Measurements from ENCODE around the gene PPP2R2C.

Gene PPP2R2C

GRCh38 chr4:6308899-6309643 lies 163.3 kb downstream of the PPP2R2C start:
- Histone ChIP-seq H3K27me3 (replicated peaks in 2 of 5; ENCODE audit: control insufficient read depth in 4 of 5, insufficient read depth in 5 of 5, low read length in 4 of 5) (peaks cover 0 to 88% (median 28%) of the 10 kb centered on the region in 5 experiments), H3K9me3 (ENCODE audit: control extremely low read depth in 1 of 5, control insufficient read depth in 4 of 5, insufficient read depth in 2 of 5, low read depth in 1 of 5, low read length in 4 of 5) (peaks cover 0 to 5% (median 2%) of the 10 kb centered on the region in 5 experiments), H3K4me1 (ENCODE audit: control extremely low read depth in 1 of 4, control insufficient read depth in 4 of 4, insufficient read depth in 4 of 4, low read length in 3 of 4) (peaks cover 0 to 16% (median 6%) of the 10 kb centered on the region in 4 experiments), H3K4me3 (ENCODE audit: control insufficient read depth in 1 of 7, extremely low read depth in 1 of 7, insufficient read depth in 4 of 7, low read depth in 2 of 7, low read length in 6 of 7) (peak overlapping the region in 5 of 7 experiments; percentile 11 to 51 (median 50)), H3K27ac (ENCODE audit: insufficient read depth in 1 of 2, low read depth in 1 of 2, low read length in 2 of 2, poor library complexity in 1 of 2, severe bottlenecking in 2 of 2) (no peak overlapping the region), H3K36me3 (ENCODE audit: control insufficient read depth in 4 of 4, insufficient read depth in 4 of 4, low read length in 3 of 4) (no peaks in the 10 kb centered on the region)
- 5% methylated on average over 55 of the region's 65 CpGs for WGBS (ENCODE audit: insufficient coverage)
- POLR2A ChIA-PET: interaction anchor here (1.1 kb wide), 1 partner anchor 18 kb away, joined by 3 read pairs; no protein-coding TSS in a partner anchor
- DNase-seq: peak; percentile 26 to 46 (median 39)
- CTCF ChIA-PET: interaction anchor here (1.1 to 3.3 kb wide), 8 partner anchors 8 to 56 kb away, joined by 3 to 18 read pairs (median 6); no protein-coding TSS in a partner anchor

- Histone ChIP-seq H3K4me1 (ENCODE audit: control extremely low read depth in 1 of 4, control insufficient read depth in 4 of 4, insufficient read depth in 4 of 4, low read length in 3 of 4) (peaks cover 0 to 16% (median 6%) of the 10 kb centered on the region in 4 experiments), H3K4me3 (ENCODE audit: control insufficient read depth in 1 of 7, extremely low read depth in 1 of 7, insufficient read depth in 4 of 7, low read depth in 2 of 7, low read length in 6 of 7) (no peak overlapping the region), H3K27ac (ENCODE audit: insufficient read depth in 1 of 2, low read depth in 1 of 2, low read length in 2 of 2, poor library complexity in 1 of 2, severe bottlenecking in 2 of 2) (no peak overlapping the region), H3K27me3 (replicated peaks in 2 of 5; ENCODE audit: control insufficient read depth in 4 of 5, insufficient read depth in 5 of 5, low read length in 4 of 5) (peaks cover 0 to 80% (median 27%) of the 10 kb centered on the region in 5 experiments), H3K9me3 (ENCODE audit: control extremely low read depth in 1 of 5, control insufficient read depth in 4 of 5, insufficient read depth in 2 of 5, low read depth in 1 of 5, low read length in 4 of 5) (peaks cover 0 to 5% (median 2%) of the 10 kb centered on the region in 5 experiments), H3K36me3 (ENCODE audit: control insufficient read depth in 4 of 4, insufficient read depth in 4 of 4, low read length in 3 of 4) (no peaks in the 10 kb centered on the region)
- POLR2A ChIA-PET: interaction anchor here (0.6 to 1.1 kb wide), 2 partner anchors 10 to 19 kb away, joined by 3 read pairs; no protein-coding TSS in a partner anchor
- 96% methylated on average over 7 of the region's 8 CpGs for WGBS (ENCODE audit: insufficient coverage)
- CTCF ChIA-PET: interaction anchor here (1.1 to 3.3 kb wide), 5 partner anchors 16 to 41 kb away, joined by 3 to 18 read pairs (median 5); no protein-coding TSS in a partner anchor
- no peak for DNase-seq
Measured at GRCh38 chr4:6307891-6308290, 164.5 kb downstream of the PPP2R2C start.

- DNase-seq: peak in 2 of 3 donors; percentile 32 to 41
- Histone ChIP-seq H3K27me3 (replicated peaks in 2 of 5; ENCODE audit: control insufficient read depth in 4 of 5, insufficient read depth in 5 of 5, low read length in 4 of 5) (peaks cover 0 to 81% (median 27%) of the 10 kb centered on the region in 5 experiments), H3K9me3 (ENCODE audit: control extremely low read depth in 1 of 5, control insufficient read depth in 4 of 5, insufficient read depth in 2 of 5, low read depth in 1 of 5, low read length in 4 of 5) (peaks cover 0 to 5% (median 2%) of the 10 kb centered on the region in 5 experiments), H3K36me3 (ENCODE audit: control insufficient read depth in 4 of 4, insufficient read depth in 4 of 4, low read length in 3 of 4) (no peaks in the 10 kb centered on the region), H3K27ac (ENCODE audit: insufficient read depth in 1 of 2, low read depth in 1 of 2, low read length in 2 of 2, poor library complexity in 1 of 2, severe bottlenecking in 2 of 2) (no peak overlapping the region), H3K4me3 (ENCODE audit: control insufficient read depth in 1 of 7, extremely low read depth in 1 of 7, insufficient read depth in 4 of 7, low read depth in 2 of 7, low read length in 6 of 7) (no peak overlapping the region), H3K4me1 (ENCODE audit: control extremely low read depth in 1 of 4, control insufficient read depth in 4 of 4, insufficient read depth in 4 of 4, low read length in 3 of 4) (peaks cover 0 to 16% (median 6%) of the 10 kb centered on the region in 4 experiments)
- 48% methylated on average over 10 of the region's 12 CpGs for WGBS (ENCODE audit: insufficient coverage)
- CTCF ChIA-PET: interaction anchor here (1.0 to 3.3 kb wide), 5 partner anchors 12 to 56 kb away, joined by 3 to 18 read pairs (median 8); no protein-coding TSS in a partner anchor
- POLR2A ChIA-PET: no interaction called here
Measured at GRCh38 chr4:6307230-6307629, 165.2 kb downstream of the PPP2R2C start.

GRCh38 chr4:6306299-6306698 lies 166.1 kb downstream of the PPP2R2C start:
- DNase-seq: no peak
- WGBS (ENCODE audit: insufficient coverage): 86% methylated on average over 5 of the region's 5 CpGs
- ChIA-PET POLR2A (no interaction called here), CTCF (interaction anchor here (1.0 to 3.2 kb wide), 5 partner anchors 11 to 55 kb away, joined by 3 to 14 read pairs (median 4); no protein-coding TSS in a partner anchor)
- Histone ChIP-seq H3K36me3 (ENCODE audit: control insufficient read depth in 4 of 4, insufficient read depth in 4 of 4, low read length in 3 of 4) (peaks cover 0 to 4% (median 0%) of the 10 kb centered on the region in 4 experiments), H3K27me3 (replicated peaks in 2 of 5; ENCODE audit: control insufficient read depth in 4 of 5, insufficient read depth in 5 of 5, low read length in 4 of 5) (peaks cover 0 to 75% (median 27%) of the 10 kb centered on the region in 5 experiments), H3K27ac (ENCODE audit: insufficient read depth in 1 of 2, low read depth in 1 of 2, low read length in 2 of 2, poor library complexity in 1 of 2, severe bottlenecking in 2 of 2) (no peak overlapping the region), H3K4me1 (ENCODE audit: control extremely low read depth in 1 of 4, control insufficient read depth in 4 of 4, insufficient read depth in 4 of 4, low read length in 3 of 4) (peaks cover 0 to 16% (median 6%) of the 10 kb centered on the region in 4 experiments), H3K9me3 (ENCODE audit: control extremely low read depth in 1 of 5, control insufficient read depth in 4 of 5, insufficient read depth in 2 of 5, low read depth in 1 of 5, low read length in 4 of 5) (peaks cover 0 to 5% (median 2%) of the 10 kb centered on the region in 5 experiments), H3K4me3 (ENCODE audit: control insufficient read depth in 1 of 7, extremely low read depth in 1 of 7, insufficient read depth in 4 of 7, low read depth in 2 of 7, low read length in 6 of 7) (no peak overlapping the region)

- H3K36me3 ChIP-seq (ENCODE audit: control insufficient read depth in 4 of 4, insufficient read depth in 4 of 4, low read length in 3 of 4): peaks cover 0 to 4% (median 0%) of the 10 kb centered on the region in 4 experiments
- ChIA-PET POLR2A (no interaction called here), CTCF (no interaction called here)
- peaks cover 0 to 14% (median 2%) of the 10 kb centered on the region in 4 experiments for H3K4me1 ChIP-seq (ENCODE audit: control extremely low read depth in 1 of 4, control insufficient read depth in 4 of 4, insufficient read depth in 4 of 4, low read length in 3 of 4)
- no peak overlapping the region for H3K27ac ChIP-seq (ENCODE audit: insufficient read depth in 1 of 2, low read depth in 1 of 2, low read length in 2 of 2, poor library complexity in 1 of 2, severe bottlenecking in 2 of 2)
- no peak overlapping the region for H3K4me3 ChIP-seq (ENCODE audit: control insufficient read depth in 1 of 7, extremely low read depth in 1 of 7, insufficient read depth in 4 of 7, low read depth in 2 of 7, low read length in 6 of 7)
- H3K9me3 ChIP-seq (ENCODE audit: control extremely low read depth in 1 of 5, control insufficient read depth in 4 of 5, insufficient read depth in 2 of 5, low read depth in 1 of 5, low read length in 4 of 5): peaks cover 0 to 5% (median 2%) of the 10 kb centered on the region in 5 experiments
- no peak for DNase-seq
- peaks cover 0 to 53% (median 20%) of the 10 kb centered on the region in 5 experiments for H3K27me3 ChIP-seq (replicated peaks in 2 of 5; ENCODE audit: control insufficient read depth in 4 of 5, insufficient read depth in 5 of 5, low read length in 4 of 5)
- WGBS (ENCODE audit: insufficient coverage): 96% methylated on average over 12 of the region's 12 CpGs
Measured at GRCh38 chr4:6303943-6304342, 168.5 kb downstream of the PPP2R2C start.

GRCh38 chr4:6302869-6303268 lies 169.5 kb downstream of the PPP2R2C start:
- H3K36me3 ChIP-seq (ENCODE audit: control insufficient read depth in 4 of 4, insufficient read depth in 4 of 4, low read length in 3 of 4): peaks cover 0 to 4% (median 0%) of the 10 kb centered on the region in 4 experiments
- peaks cover 0 to 2% (median 0%) of the 10 kb centered on the region in 5 experiments for H3K9me3 ChIP-seq (ENCODE audit: control extremely low read depth in 1 of 5, control insufficient read depth in 4 of 5, insufficient read depth in 2 of 5, low read depth in 1 of 5, low read length in 4 of 5)
- no peak overlapping the region for H3K4me3 ChIP-seq (ENCODE audit: control insufficient read depth in 1 of 7, extremely low read depth in 1 of 7, insufficient read depth in 4 of 7, low read depth in 2 of 7, low read length in 6 of 7)
- no peak for DNase-seq
- H3K27ac ChIP-seq (ENCODE audit: insufficient read depth in 1 of 2, low read depth in 1 of 2, low read length in 2 of 2, poor library complexity in 1 of 2, severe bottlenecking in 2 of 2): no peak overlapping the region
- H3K27me3 ChIP-seq (replicated peaks in 2 of 5; ENCODE audit: control insufficient read depth in 4 of 5, insufficient read depth in 5 of 5, low read length in 4 of 5): peaks cover 0 to 42% (median 17%) of the 10 kb centered on the region in 5 experiments
- POLR2A ChIA-PET: no interaction called here
- WGBS (ENCODE audit: insufficient coverage): 85% methylated on average over 6 of the region's 6 CpGs
- CTCF ChIA-PET: interaction anchor here (1.3 to 1.7 kb wide), 2 partner anchors 24 to 28 kb away, joined by 3 to 5 read pairs; no protein-coding TSS in a partner anchor
- peaks cover 0 to 12% (median 1%) of the 10 kb centered on the region in 4 experiments for H3K4me1 ChIP-seq (ENCODE audit: control extremely low read depth in 1 of 4, control insufficient read depth in 4 of 4, insufficient read depth in 4 of 4, low read length in 3 of 4)
